OCI-LY1 (cell line): ENCODE data around the gene SLC26A11.

Experiments used
- H2AFZ ChIP-seq: fragments of 200-600 bp; sonication (generic), shearing (Covaris generic); 2 replicates; pipeline ENCODE4 v1.6.0; 2014; ENCODE audit warnings: antibody characterized with exemption, mild to moderate bottlenecking, low read length
- H3F3A ChIP-seq: fragments of 200-600 bp; sonication (generic), shearing (Covaris generic); 2 replicates; pipeline ENCODE4 v1.6.0; 2014; ENCODE audit warnings: mild to moderate bottlenecking, antibody characterized with exemption, low read length, moderate library complexity; ENCODE audit not compliant: insufficient read depth
- H3K27ac ChIP-seq: fragments of 200-600 bp; sonication (generic); 2 replicates; pipeline ENCODE4 v1.5.1; 2014; ENCODE audit warnings: low read length, mixed run types, mild to moderate bottlenecking, low read depth; ENCODE audit not compliant: poor library complexity, severe bottlenecking
- H3K27me3 ChIP-seq: fragments of 200-600 bp; sonication (generic); 2 replicates; pipeline ENCODE4 v1.6.0; 2014; ENCODE audit warnings: antibody characterized with exemption, mild to moderate bottlenecking, low read length, moderate library complexity; ENCODE audit not compliant: insufficient read depth
- H3K36me3 ChIP-seq: fragments of 200-600 bp; sonication (generic); 2 replicates; pipeline ENCODE4 v1.6.1; 2014; ENCODE audit warnings: mild to moderate bottlenecking, antibody characterized with exemption, low read length, moderate library complexity, mixed read lengths; ENCODE audit not compliant: insufficient read depth
- H3K4me1 ChIP-seq: fragments of 200-600 bp; sonication (generic); 2 replicates; pipeline ENCODE4 v1.5.1; 2014; ENCODE audit warnings: mild to moderate bottlenecking, low read length, moderate library complexity; ENCODE audit not compliant: insufficient read depth, severe bottlenecking
- H3K4me2 ChIP-seq: fragments of 200-600 bp; sonication (generic), shearing (Covaris generic); 2 replicates; pipeline ENCODE4 v1.6.1; 2014; ENCODE audit warnings: low read length
- H3K4me3 ChIP-seq: fragments of 200-600 bp; sonication (generic); 2 replicates; pipeline ENCODE4 v1.5.1; 2014; ENCODE audit warnings: low read length, low read depth, mild to moderate bottlenecking, mixed read lengths; ENCODE audit not compliant: poor library complexity, severe bottlenecking
- H3K79me2 ChIP-seq: fragments of 200-600 bp; shearing (Covaris generic); 2 replicates; pipeline ENCODE4 v1.6.1; 2016; ENCODE audit warnings: mixed run types, low read length, mixed read lengths; ENCODE audit not compliant: insufficient read depth
- H3K9ac ChIP-seq: fragments of 200-600 bp; sonication (generic), shearing (Covaris generic); 2 replicates; pipeline ENCODE4 v1.6.1; 2014; ENCODE audit warnings: mild to moderate bottlenecking, low read length, mixed read lengths
- H3K9me2 ChIP-seq: fragments of 200-600 bp; sonication (generic), shearing (Covaris generic); 2 replicates; pipeline ENCODE4 v1.6.1; 2014; ENCODE audit warnings: low read depth, mild to moderate bottlenecking, low read length, mixed read lengths
- H3K9me3 ChIP-seq: fragments of 200-600 bp; shearing (Covaris generic); 2 replicates; pipeline ENCODE4 v1.6.1; 2014; ENCODE audit warnings: low read length, mixed read lengths
- H4K20me1 ChIP-seq: fragments of 200-600 bp; sonication (generic), shearing (Covaris generic); 2 replicates; pipeline ENCODE4 v1.6.0; 2016; ENCODE audit warnings: mild to moderate bottlenecking, low read length; ENCODE audit not compliant: insufficient read depth
- EZH2 ChIP-seq: fragments of 200-600 bp; sonication (generic), shearing (Covaris generic); IDR thresholded peaks from 2 replicates; pipeline ENCODE4 v1.8.0; 2017; ENCODE audit warnings: borderline replicate concordance, mixed run types, mild to moderate bottlenecking, antibody characterized with exemption, low read length, moderate library complexity, mixed read lengths
- TF ChIP-seq, protein P1 (sequence below): fragments of 200-600 bp; sonication (generic), shearing (Covaris generic); IDR thresholded peaks from 2 replicates; pipeline ENCODE4 v1.5.1; 2017; ENCODE audit warnings: mild to moderate bottlenecking, antibody characterized with exemption, low read length, moderate library complexity, mixed read lengths

The SLC26A11 gene

DNA sequence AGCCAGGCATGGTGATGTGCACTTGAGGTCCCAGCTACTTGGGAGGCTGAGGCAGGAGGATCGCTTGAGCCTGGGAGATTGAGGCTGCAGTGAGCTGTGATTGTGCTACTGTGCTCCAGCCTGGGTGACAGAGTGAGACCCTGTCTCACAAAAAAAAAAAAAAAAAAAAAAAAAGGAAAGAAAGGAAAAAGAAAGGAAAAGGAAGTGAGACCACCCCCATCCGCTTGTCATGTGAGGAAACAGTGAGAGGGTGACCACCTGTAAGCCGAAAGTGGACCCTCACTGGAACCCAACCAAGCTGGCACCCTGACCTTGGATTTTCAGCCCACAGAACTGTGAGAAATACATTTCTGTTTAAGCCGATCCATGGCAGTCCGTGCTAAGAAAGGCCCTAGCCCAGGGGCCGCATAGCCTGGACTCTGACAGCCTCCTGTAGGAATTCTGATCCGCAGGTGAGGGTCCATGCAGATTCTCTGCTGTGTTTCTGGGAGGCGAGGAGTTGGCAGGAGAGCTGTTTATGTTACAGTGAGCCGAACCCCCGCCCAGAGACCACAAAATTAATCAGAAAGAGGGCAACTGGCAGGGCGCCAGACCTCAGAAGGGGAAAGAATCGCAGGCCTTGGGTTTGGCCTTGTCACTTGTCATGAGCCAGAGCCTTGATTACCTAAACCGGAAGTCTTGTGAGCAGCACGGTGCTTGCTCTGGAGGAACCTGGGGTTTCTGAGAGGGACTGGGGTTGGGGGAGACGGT lies 1.0 kb upstream of the SLC26A11 start:
- no peaks in the 10 kb centered on the region; the same call in 1 of the 2 replicates for H3F3A ChIP-seq
- peaks cover 26% of the 10 kb centered on the region; the same call in 1 of the 2 replicates for H3K27me3 ChIP-seq
- H3K36me3 ChIP-seq: no peaks in the 10 kb centered on the region
- H3K9ac ChIP-seq: no peak overlapping the region
- peak overlapping the region; percentile 57; the same call in 1 of the 2 replicates for H3K4me2 ChIP-seq
- TF ChIP-seq, protein P1, sequence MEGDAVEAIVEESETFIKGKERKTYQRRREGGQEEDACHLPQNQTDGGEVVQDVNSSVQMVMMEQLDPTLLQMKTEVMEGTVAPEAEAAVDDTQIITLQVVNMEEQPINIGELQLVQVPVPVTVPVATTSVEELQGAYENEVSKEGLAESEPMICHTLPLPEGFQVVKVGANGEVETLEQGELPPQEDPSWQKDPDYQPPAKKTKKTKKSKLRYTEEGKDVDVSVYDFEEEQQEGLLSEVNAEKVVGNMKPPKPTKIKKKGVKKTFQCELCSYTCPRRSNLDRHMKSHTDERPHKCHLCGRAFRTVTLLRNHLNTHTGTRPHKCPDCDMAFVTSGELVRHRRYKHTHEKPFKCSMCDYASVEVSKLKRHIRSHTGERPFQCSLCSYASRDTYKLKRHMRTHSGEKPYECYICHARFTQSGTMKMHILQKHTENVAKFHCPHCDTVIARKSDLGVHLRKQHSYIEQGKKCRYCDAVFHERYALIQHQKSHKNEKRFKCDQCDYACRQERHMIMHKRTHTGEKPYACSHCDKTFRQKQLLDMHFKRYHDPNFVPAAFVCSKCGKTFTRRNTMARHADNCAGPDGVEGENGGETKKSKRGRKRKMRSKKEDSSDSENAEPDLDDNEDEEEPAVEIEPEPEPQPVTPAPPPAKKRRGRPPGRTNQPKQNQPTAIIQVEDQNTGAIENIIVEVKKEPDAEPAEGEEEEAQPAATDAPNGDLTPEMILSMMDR: no peak
- TF ChIP-seq EZH2: no peak
- H2AFZ ChIP-seq: no peak overlapping the region
- no peak overlapping the region for H3K27ac ChIP-seq
- H3K9me2 ChIP-seq: no peaks in the 10 kb centered on the region
- peaks cover 16% of the 10 kb centered on the region for H3K4me1 ChIP-seq
- H3K79me2 ChIP-seq: no peaks in the 10 kb centered on the region
- peak overlapping the region; percentile 50 for H3K4me3 ChIP-seq
- no peaks in the 10 kb centered on the region for H3K9me3 ChIP-seq
- no peaks in the 10 kb centered on the region for H4K20me1 ChIP-seq

- Histone ChIP-seq H3K4me3 (peak overlapping the region; percentile 50), H3K27me3 (peaks cover 29% of the 10 kb centered on the region; the same call in 1 of the 2 replicates), H3K27ac (no peak overlapping the region), H3F3A (no peaks in the 10 kb centered on the region; the same call in 1 of the 2 replicates), H3K9ac (no peak overlapping the region), H3K9me3 (no peaks in the 10 kb centered on the region), H2AFZ (no peak overlapping the region), H3K36me3 (no peaks in the 10 kb centered on the region), H4K20me1 (no peaks in the 10 kb centered on the region), H3K4me1 (peaks cover 16% of the 10 kb centered on the region), H3K4me2 (peak overlapping the region; percentile 57), H3K79me2 (no peaks in the 10 kb centered on the region), H3K9me2 (no peaks in the 10 kb centered on the region)
- TF ChIP-seq EZH2: no peak
- TF ChIP-seq, protein P1: no peak
Measured at GRCh38 chr17:80219763-80220053, 519 bp upstream of the SLC26A11 start.

DNA sequence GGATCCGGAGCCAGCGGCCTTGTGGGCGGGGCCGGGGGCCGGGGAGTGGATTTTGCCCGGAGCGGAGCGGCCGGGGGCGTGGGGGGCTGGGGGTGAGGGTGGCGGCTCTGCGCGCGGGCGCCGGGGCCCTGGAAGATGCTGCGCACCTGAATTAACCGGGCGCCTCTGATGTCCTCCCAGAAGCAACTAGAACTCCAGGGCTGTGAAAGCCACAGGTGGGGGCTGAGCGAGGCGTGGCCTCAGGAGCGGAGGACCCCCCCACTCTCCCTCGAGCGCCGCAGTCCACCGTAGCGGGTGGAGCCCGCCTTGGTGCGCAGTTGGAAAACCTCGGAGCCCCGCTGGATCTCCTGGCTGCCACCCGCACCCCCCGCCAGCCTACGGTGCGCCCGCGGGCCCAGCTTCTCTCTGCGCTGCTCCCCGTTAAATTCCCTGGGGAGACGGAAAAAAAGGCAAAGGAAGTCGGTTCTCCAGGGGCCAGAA lies 549 bp downstream of the SLC26A11 start:
- TF ChIP-seq, protein P1: no peak
- TF ChIP-seq EZH2: no peak
- Histone ChIP-seq H2AFZ (no peak overlapping the region), H3K36me3 (no peaks in the 10 kb centered on the region), H3K9ac (no peak overlapping the region), H3K79me2 (no peaks in the 10 kb centered on the region), H3K27ac (no peak overlapping the region), H3K4me2 (no peak overlapping the region; the same call in 1 of the 2 replicates), H4K20me1 (no peaks in the 10 kb centered on the region), H3F3A (no peaks in the 10 kb centered on the region; the same call in 1 of the 2 replicates), H3K4me1 (peaks cover 16% of the 10 kb centered on the region), H3K9me3 (no peaks in the 10 kb centered on the region), H3K27me3 (peaks cover 30% of the 10 kb centered on the region; the same call in 1 of the 2 replicates), H3K4me3 (peak overlapping the region; percentile 50), H3K9me2 (no peaks in the 10 kb centered on the region)
